NCI-H187 (cell line): ENCODE measurements around the gene CHD3.
A peak's percentile ranks its signal among the peaks of the same experiment; 100 is the strongest.

Experiments
- DNase-seq, 2 experiments: peaks; one replicate each; lab custom pipeline; 2025; lab: John Stamatoyannopoulos, UW

The CHD3 gene

GRCh38 chr17:7888184-7888920 is at the start of gene CHD3:
CHD3 (plus strand) TSS chr17:7888789; CDS start chr17:7889001, 212 bp downstream.
- peak in 1 of 2 experiments; percentile 36 for DNase-seq

GRCh38 chr17:7839190-7839875 is 49.3 kb upstream of the CHD3 start:
- DNase-seq = no peak

- no peak for DNase-seq
Measured at GRCh38 chr17:7839876-7840261, 48.7 kb upstream of the CHD3 start.

GRCh38 chr17:7840441-7840840 is 48.1 kb upstream of the CHD3 start:
- no peak for DNase-seq

GRCh38 chr17:7840875-7841274 is 47.7 kb upstream of the CHD3 start:
- no peak for DNase-seq

- DNase-seq = peak in 1 of 2 experiments; percentile 52
Measured at GRCh38 chr17:7841396-7841914, 47.1 kb upstream of the CHD3 start.

- DNase-seq = peak; percentile 59 to 74
Measured at GRCh38 chr17:7841915-7842379, 46.6 kb upstream of the CHD3 start.

GRCh38 chr17:7842380-7843256 is 46.0 kb upstream of the CHD3 start:
- peak; percentile 5 to 30 for DNase-seq

GRCh38 chr17:7843257-7843535 is 45.4 kb upstream of the CHD3 start:
- DNase-seq = no peak

GRCh38 chr17:7843536-7844291 is 44.9 kb upstream of the CHD3 start:
- DNase-seq = peak; percentile 51 to 52

- peak; percentile 10 to 38 for DNase-seq
Measured at GRCh38 chr17:7844292-7845154, 44.1 kb upstream of the CHD3 start.

GRCh38 chr17:7845359-7846062 is 43.1 kb upstream of the CHD3 start:
- DNase-seq = no peak

- no peak for DNase-seq
Measured at GRCh38 chr17:7846063-7846735, 42.4 kb upstream of the CHD3 start.

- no peak for DNase-seq
Measured at GRCh38 chr17:7846765-7847661, 41.6 kb upstream of the CHD3 start.

- DNase-seq = no peak
Measured at GRCh38 chr17:7848131-7848579, 40.4 kb upstream of the CHD3 start.

GRCh38 chr17:7848739-7849129 is 39.9 kb upstream of the CHD3 start:
- DNase-seq = no peak

- no peak for DNase-seq
Measured at GRCh38 chr17:7849130-7849750, 39.3 kb upstream of the CHD3 start.
